Osteoblast (primary cell): Measurements from ENCODE around the gene LINC00632. TPM values are rescaled to one million over a fixed set of nuclear protein-coding genes. Genes with fewer than 3 reads are reported as not detected.
A peak's percentile ranks its signal among the peaks of the same experiment; 100 is the strongest.

ENCODE experiments used
- DNase-seq: peaks from one replicate; pipeline ENCODE4 v3.0.0; 2011; ENCODE audit warnings: low spot score, mixed read lengths; ENCODE audit not compliant: insufficient read length; ENCODE audit errors: missing footprints
- H2AFZ ChIP-seq: 2 replicates; pipeline ENCODE4 v1.6.0; 2011; ENCODE audit warnings: mild to moderate bottlenecking, low read length
- H3K27ac ChIP-seq: 2 replicates; pipeline ENCODE4 v1.5.1; 2011; ENCODE audit warnings: mild to moderate bottlenecking, low read depth, low read length, moderate library complexity
- H3K27me3 ChIP-seq: 2 replicates; pipeline ENCODE4 v1.6.0; 2012; ENCODE audit warnings: mild to moderate bottlenecking, control low read depth, inconsistent platforms, low read length, moderate library complexity; ENCODE audit not compliant: insufficient read depth
- H3K36me3 ChIP-seq: 2 replicates; pipeline ENCODE4 v1.5.1; 2011; ENCODE audit warnings: mild to moderate bottlenecking, low read length, control low read depth, moderate library complexity; ENCODE audit not compliant: insufficient read depth
- H3K4me1 ChIP-seq: 2 replicates; pipeline ENCODE4 v1.5.1; 2011; ENCODE audit warnings: mild to moderate bottlenecking, low read length, control low read depth, moderate library complexity; ENCODE audit not compliant: insufficient read depth
- H3K4me2 ChIP-seq: 2 replicates; pipeline ENCODE4 v1.6.0; 2011; ENCODE audit warnings: mild to moderate bottlenecking, low read length; ENCODE audit not compliant: insufficient read depth
- H3K4me3 ChIP-seq: fragments of 200-600 bp; sonication (generic); 3 replicates; pipeline ENCODE4 v1.5.1; 2012; ENCODE audit warnings: mild to moderate bottlenecking, low read length, inconsistent platforms; ENCODE audit not compliant: insufficient read depth
- H3K79me2 ChIP-seq: 2 replicates; pipeline ENCODE4 v1.6.0; 2012; ENCODE audit warnings: mild to moderate bottlenecking, low read length, control low read depth, inconsistent platforms; ENCODE audit not compliant: insufficient read depth
- H3K9me3 ChIP-seq: 2 replicates; pipeline ENCODE4 v1.5.1; 2011; ENCODE audit warnings: low read depth, low read length, control low read depth
- H4K20me1 ChIP-seq: 2 replicates; pipeline ENCODE4 v1.6.0; 2012; ENCODE audit warnings: mild to moderate bottlenecking, low read length, control low read depth; ENCODE audit not compliant: insufficient read depth
- CTCF ChIP-seq: IDR thresholded peaks from 2 replicates; pipeline ENCODE4 v1.5.1; 2011; ENCODE audit warnings: mild to moderate bottlenecking, low read depth, low read length, moderate library complexity; ENCODE audit errors: extremely low read depth
- total RNA-seq: library from RNA; depleted of rRNA; stranded (reverse); fragments of >200 nt; gene quantifications from 2 replicates; pipeline ENCODE4 v1.2.3, GENCODE V29; 2012

Gene LINC00632
- total RNA-seq, 1 donor = 10.1 TPM

DNA sequence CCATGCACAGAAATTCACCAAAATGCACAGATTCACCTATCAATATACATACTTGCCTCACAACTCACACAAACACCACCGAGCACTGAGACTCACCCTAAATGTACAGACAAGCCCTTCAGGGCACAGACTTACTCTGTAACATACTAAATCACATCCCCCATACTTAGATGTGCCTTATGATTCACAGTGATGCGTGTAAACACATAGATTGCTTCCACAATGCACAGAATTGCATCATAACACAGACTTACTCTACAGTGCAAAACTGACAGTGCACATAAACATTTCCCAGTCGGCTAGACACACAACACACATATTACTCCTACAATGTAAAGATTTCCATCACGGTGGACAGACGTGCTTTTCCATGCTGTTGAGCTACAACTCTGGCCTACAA is 6.2 kb downstream of the LINC00632 start:
- no peaks in the 10 kb centered on the region for H4K20me1 ChIP-seq
- no peak for TF ChIP-seq CTCF

GRCh38 chrX:140723121-140723715 is 13.7 kb downstream of the LINC00632 start:
- TF ChIP-seq CTCF = no peak
- Histone ChIP-seq H3K4me1 (no peaks in the 10 kb centered on the region), H3K27ac (no peak overlapping the region), H3K27me3 (no peaks in the 10 kb centered on the region), H3K79me2 (no peaks in the 10 kb centered on the region), H4K20me1 (no peaks in the 10 kb centered on the region), H3K4me2 (no peak overlapping the region), H3K36me3 (no peaks in the 10 kb centered on the region), H3K9me3 (peaks cover 2% of the 10 kb centered on the region), H3K4me3 (no peak overlapping the region), H2AFZ (no peak overlapping the region)
- no peak for DNase-seq

More for the DNA sequence above, 6.2 kb downstream of the LINC00632 start:
- Histone ChIP-seq H3K27me3 (no peaks in the 10 kb centered on the region), H2AFZ (no peak overlapping the region), H3K4me2 (no peak overlapping the region), H3K27ac (no peak overlapping the region), H3K4me1 (no peaks in the 10 kb centered on the region), H3K4me3 (no peak overlapping the region), H3K36me3 (no peaks in the 10 kb centered on the region), H3K9me3 (no peaks in the 10 kb centered on the region), H3K79me2 (no peaks in the 10 kb centered on the region)
- peak; percentile 69 for DNase-seq

DNA sequence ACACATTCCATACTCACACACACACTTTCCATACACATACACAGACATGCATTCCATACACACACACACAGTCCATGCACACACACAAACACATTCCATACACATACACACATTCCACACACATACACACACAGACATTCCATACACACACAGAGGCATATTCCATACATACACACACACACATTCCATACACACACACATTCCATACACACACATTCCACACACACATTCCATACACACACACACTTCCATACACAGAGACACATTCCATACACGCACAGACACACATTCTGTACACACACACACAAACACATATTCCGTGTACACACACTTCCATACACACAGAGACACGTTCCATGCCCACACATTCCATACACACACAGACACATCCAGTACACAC is 14.8 kb downstream of the LINC00632 start:
- H3K27ac ChIP-seq = no peak overlapping the region
- peaks cover 2% of the 10 kb centered on the region for H3K9me3 ChIP-seq
- no peaks in the 10 kb centered on the region for H3K36me3 ChIP-seq
- H3K4me1 ChIP-seq = no peaks in the 10 kb centered on the region
- no peak for DNase-seq
- H2AFZ ChIP-seq = no peak overlapping the region
- no peaks in the 10 kb centered on the region for H3K79me2 ChIP-seq
- no peaks in the 10 kb centered on the region for H3K27me3 ChIP-seq
- TF ChIP-seq CTCF = no peak
- H3K4me2 ChIP-seq = no peak overlapping the region
- H4K20me1 ChIP-seq = no peaks in the 10 kb centered on the region
- no peak overlapping the region for H3K4me3 ChIP-seq

DNA sequence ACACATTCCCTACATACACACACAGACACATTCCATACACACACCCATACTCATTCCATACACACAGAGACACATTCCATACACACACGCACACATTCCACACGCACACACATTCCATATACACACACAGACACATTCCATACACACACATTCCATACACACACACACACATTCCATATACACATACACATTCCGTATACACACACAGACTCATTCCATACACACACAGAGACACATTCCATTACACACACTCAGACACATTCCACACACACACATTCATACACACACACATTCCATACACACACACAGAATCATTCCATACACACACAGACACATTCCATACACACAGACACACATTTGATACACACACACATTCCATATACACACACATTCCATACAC is 15.2 kb downstream of the LINC00632 start:
- Histone ChIP-seq H4K20me1 (no peaks in the 10 kb centered on the region), H3K27me3 (no peaks in the 10 kb centered on the region), H2AFZ (no peak overlapping the region), H3K4me3 (no peak overlapping the region), H3K4me2 (no peak overlapping the region), H3K36me3 (no peaks in the 10 kb centered on the region), H3K79me2 (no peaks in the 10 kb centered on the region), H3K9me3 (peaks cover 2% of the 10 kb centered on the region), H3K27ac (no peak overlapping the region), H3K4me1 (no peaks in the 10 kb centered on the region)
- DNase-seq = no peak
- TF ChIP-seq CTCF = no peak
